WTC11 (cell line): ENCODE measurements around the gene ADAMTS5. TPM values are rescaled to one million over a fixed set of nuclear protein-coding genes. Genes with fewer than 3 reads are reported as not detected.

Experiments
- ATAC-seq: fragments of 200-7000 bp; cut with Tn5 transposase; 2 replicates; pipeline ENCODE4 v1.10.0; 2021; ENCODE audit warnings: mild to moderate bottlenecking, moderate library complexity
- CTCF ChIA-PET: fragments of 300-600 bp; sonication (Branson Sonifier 250); formaldehyde crosslinking; loops from one replicate; lab custom pipeline; 2021; ENCODE audit warnings: antibody characterized with exemption; lab: Charles Lee
- POLR2A ChIA-PET: fragments of 350-600 bp; sonication (Branson Sonifier 250); formaldehyde crosslinking; loops from one replicate; lab custom pipeline; 2021; ENCODE audit warnings: antibody characterized with exemption; lab: Charles Lee
- DNase-seq: peaks from one replicate; pipeline ENCODE4 v3.0.0; 2021; ENCODE audit warnings: low spot score
- H3K27ac Mint-ChIP-seq: 2 replicates; pipeline ENCODE4 v1.8.0; 2021; ENCODE audit warnings: mixed read lengths
- H3K27me3 Mint-ChIP-seq: 2 replicates; pipeline ENCODE4 v1.8.0; 2021; ENCODE audit warnings: low read depth, mild to moderate bottlenecking, moderate library complexity, mixed read lengths
- H3K36me3 Mint-ChIP-seq: 2 replicates; pipeline ENCODE4 v1.8.0; 2021; ENCODE audit warnings: mixed read lengths
- H3K4me1 Mint-ChIP-seq: 2 replicates; pipeline ENCODE4 v1.8.0; 2022; ENCODE audit warnings: mixed read lengths
- H3K4me3 Mint-ChIP-seq: 2 replicates; pipeline ENCODE4 v1.8.0; 2021; ENCODE audit warnings: mild to moderate bottlenecking, moderate library complexity, mixed read lengths
- H3K9me3 Mint-ChIP-seq: 2 replicates; pipeline ENCODE4 v1.8.0; 2021; ENCODE audit warnings: mixed read lengths
- CBFB ChIP-seq: sonication (generic); formaldehyde crosslinking; IDR thresholded peaks from 2 replicates; pipeline ENCODE4 v1.8.1; 2022; ENCODE audit warnings: mild to moderate bottlenecking, low read depth, missing genetic modification reagents
- ETV6 ChIP-seq: sonication (generic); formaldehyde crosslinking; IDR thresholded peaks from 2 replicates; pipeline ENCODE4 v1.8.1; 2022; ENCODE audit warnings: mild to moderate bottlenecking, missing genetic modification reagents
- HMGXB4 ChIP-seq: sonication (generic); formaldehyde crosslinking; IDR thresholded peaks from 2 replicates; pipeline ENCODE4 v1.8.1; 2023; ENCODE audit warnings: mild to moderate bottlenecking, moderate library complexity, missing genetic modification reagents
- IRF2 ChIP-seq: sonication (generic); formaldehyde crosslinking; IDR thresholded peaks from 2 replicates; pipeline ENCODE4 v1.8.0; 2022; ENCODE audit warnings: low read depth, missing genetic modification reagents, borderline replicate concordance
- JUN ChIP-seq: sonication (generic); formaldehyde crosslinking; IDR thresholded peaks from 2 replicates; pipeline ENCODE4 v1.8.0; 2023; ENCODE audit warnings: mild to moderate bottlenecking, missing genetic modification reagents
- KAT7 ChIP-seq: sonication (generic); formaldehyde crosslinking; IDR thresholded peaks from 2 replicates; pipeline ENCODE4 v1.8.1; 2023; ENCODE audit warnings: missing genetic modification reagents, mild to moderate bottlenecking, borderline replicate concordance
- MLX ChIP-seq: sonication (generic); formaldehyde crosslinking; IDR thresholded peaks from 2 replicates; pipeline ENCODE4 v1.8.1; 2023; ENCODE audit warnings: mild to moderate bottlenecking, missing genetic modification reagents, moderate library complexity
- SMAD3 ChIP-seq: sonication (generic); formaldehyde crosslinking; IDR thresholded peaks from 2 replicates; pipeline ENCODE4 v1.8.0; 2022; ENCODE audit warnings: missing genetic modification reagents, mild to moderate bottlenecking, borderline replicate concordance
- SOX15 ChIP-seq: fragments of 250-450 bp; sonication (Bioruptor Pico); IDR thresholded peaks from 2 replicates; pipeline ENCODE4 v1.9.0; 2021; ENCODE audit warnings: mild to moderate bottlenecking
- ZBTB21 ChIP-seq: sonication (generic); formaldehyde crosslinking; IDR thresholded peaks from 2 replicates; pipeline ENCODE4 v1.8.1; 2023; ENCODE audit warnings: mild to moderate bottlenecking, missing genetic modification reagents, borderline replicate concordance
- ZNF138 ChIP-seq: sonication (generic); formaldehyde crosslinking; conservative IDR thresholded peaks from 2 replicates; pipeline ENCODE4 v1.8.1; 2022; ENCODE audit warnings: mild to moderate bottlenecking, moderate library complexity, missing genetic modification reagents
- ZNF219 ChIP-seq: sonication (generic); formaldehyde crosslinking; IDR thresholded peaks from 2 replicates; pipeline ENCODE4 v1.8.0; 2023; ENCODE audit warnings: missing genetic modification reagents, mild to moderate bottlenecking, borderline replicate concordance
- ZNF396 ChIP-seq: fragments of 250-450 bp; sonication (Bioruptor Pico); IDR thresholded peaks from 2 replicates; pipeline ENCODE4 v1.8.0; 2021; ENCODE audit warnings: mild to moderate bottlenecking, moderate library complexity, borderline replicate concordance
- ZSCAN18 ChIP-seq: fragments of 250-450 bp; sonication (Bioruptor Pico); IDR thresholded peaks from 2 replicates; pipeline ENCODE4 v2.1.2; 2022; ENCODE audit warnings: mild to moderate bottlenecking, moderate library complexity
- total RNA-seq: library from RNA; stranded (reverse); gene quantifications from 3 replicates; pipeline ENCODE4 v1.2.3, GENCODE V29; 2021
- TF ChIP-seq, protein P1 (sequence below): sonication (generic); formaldehyde crosslinking; IDR thresholded peaks from 2 replicates; pipeline ENCODE4 v1.8.0; 2023; ENCODE audit warnings: mild to moderate bottlenecking, missing genetic modification reagents
- TF ChIP-seq, protein P2 (sequence below): sonication (generic); formaldehyde crosslinking; IDR thresholded peaks from 2 replicates; pipeline ENCODE4 v1.8.1; 2023; ENCODE audit warnings: mild to moderate bottlenecking, missing genetic modification reagents, moderate library complexity
- TF ChIP-seq, protein P3 (sequence below): sonication (generic); formaldehyde crosslinking; IDR thresholded peaks from 2 replicates; pipeline ENCODE4 v1.8.0; 2023; ENCODE audit warnings: missing genetic modification reagents
- TF ChIP-seq, protein P4 (sequence below): sonication (generic); formaldehyde crosslinking; IDR thresholded peaks from 2 replicates; pipeline ENCODE4 v1.8.1; 2023; ENCODE audit warnings: mild to moderate bottlenecking, missing genetic modification reagents
- TF ChIP-seq, protein P5 (sequence below): sonication (generic); formaldehyde crosslinking; IDR thresholded peaks from 2 replicates; pipeline ENCODE4 v1.8.1; 2022; ENCODE audit warnings: low read depth, mild to moderate bottlenecking, moderate library complexity, missing genetic modification reagents, borderline replicate concordance

ADAMTS5 gene
- total RNA-seq, 1 experiment from 2014 or later: 1.6 TPM

- DNase-seq (no peak), ATAC-seq (no peak)
- Mint-ChIP-seq H3K4me3 (no peak overlapping the region), H3K9me3 (peaks cover 3% of the 10 kb centered on the region; the same call in 1 of the 2 replicates), H3K36me3 (no peaks in the 10 kb centered on the region), H3K27me3 (no peaks in the 10 kb centered on the region), H3K27ac (no peak overlapping the region), H3K4me1 (peaks cover 10% of the 10 kb centered on the region)
- CTCF ChIA-PET: interaction anchor here (1.1 to 2.2 kb wide), 3 partner anchors 81 to 681 kb away, joined by 4 to 9 read pairs (median 4); no protein-coding TSS in a partner anchor
- POLR2A ChIA-PET: no interaction called here
- no peak for TF ChIP-seq ZNF396 (CRISPR knock-in tag)
- TF ChIP-seq ZNF138 (CRISPR knock-in tag): no peak
- TF ChIP-seq, protein P1, sequence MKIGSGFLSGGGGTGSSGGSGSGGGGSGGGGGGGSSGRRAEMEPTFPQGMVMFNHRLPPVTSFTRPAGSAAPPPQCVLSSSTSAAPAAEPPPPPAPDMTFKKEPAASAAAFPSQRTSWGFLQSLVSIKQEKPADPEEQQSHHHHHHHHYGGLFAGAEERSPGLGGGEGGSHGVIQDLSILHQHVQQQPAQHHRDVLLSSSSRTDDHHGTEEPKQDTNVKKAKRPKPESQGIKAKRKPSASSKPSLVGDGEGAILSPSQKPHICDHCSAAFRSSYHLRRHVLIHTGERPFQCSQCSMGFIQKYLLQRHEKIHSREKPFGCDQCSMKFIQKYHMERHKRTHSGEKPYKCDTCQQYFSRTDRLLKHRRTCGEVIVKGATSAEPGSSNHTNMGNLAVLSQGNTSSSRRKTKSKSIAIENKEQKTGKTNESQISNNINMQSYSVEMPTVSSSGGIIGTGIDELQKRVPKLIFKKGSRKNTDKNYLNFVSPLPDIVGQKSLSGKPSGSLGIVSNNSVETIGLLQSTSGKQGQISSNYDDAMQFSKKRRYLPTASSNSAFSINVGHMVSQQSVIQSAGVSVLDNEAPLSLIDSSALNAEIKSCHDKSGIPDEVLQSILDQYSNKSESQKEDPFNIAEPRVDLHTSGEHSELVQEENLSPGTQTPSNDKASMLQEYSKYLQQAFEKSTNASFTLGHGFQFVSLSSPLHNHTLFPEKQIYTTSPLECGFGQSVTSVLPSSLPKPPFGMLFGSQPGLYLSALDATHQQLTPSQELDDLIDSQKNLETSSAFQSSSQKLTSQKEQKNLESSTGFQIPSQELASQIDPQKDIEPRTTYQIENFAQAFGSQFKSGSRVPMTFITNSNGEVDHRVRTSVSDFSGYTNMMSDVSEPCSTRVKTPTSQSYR (CRISPR knock-in tag): no peak
- TF ChIP-seq ETV6: no peak
- no peak for TF ChIP-seq JUN
- TF ChIP-seq, protein P2, sequence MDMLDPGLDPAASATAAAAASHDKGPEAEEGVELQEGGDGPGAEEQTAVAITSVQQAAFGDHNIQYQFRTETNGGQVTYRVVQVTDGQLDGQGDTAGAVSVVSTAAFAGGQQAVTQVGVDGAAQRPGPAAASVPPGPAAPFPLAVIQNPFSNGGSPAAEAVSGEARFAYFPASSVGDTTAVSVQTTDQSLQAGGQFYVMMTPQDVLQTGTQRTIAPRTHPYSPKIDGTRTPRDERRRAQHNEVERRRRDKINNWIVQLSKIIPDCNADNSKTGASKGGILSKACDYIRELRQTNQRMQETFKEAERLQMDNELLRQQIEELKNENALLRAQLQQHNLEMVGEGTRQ (CRISPR knock-in tag): no peak
- no peak for TF ChIP-seq MLX (CRISPR knock-in tag)
- TF ChIP-seq, protein P3, sequence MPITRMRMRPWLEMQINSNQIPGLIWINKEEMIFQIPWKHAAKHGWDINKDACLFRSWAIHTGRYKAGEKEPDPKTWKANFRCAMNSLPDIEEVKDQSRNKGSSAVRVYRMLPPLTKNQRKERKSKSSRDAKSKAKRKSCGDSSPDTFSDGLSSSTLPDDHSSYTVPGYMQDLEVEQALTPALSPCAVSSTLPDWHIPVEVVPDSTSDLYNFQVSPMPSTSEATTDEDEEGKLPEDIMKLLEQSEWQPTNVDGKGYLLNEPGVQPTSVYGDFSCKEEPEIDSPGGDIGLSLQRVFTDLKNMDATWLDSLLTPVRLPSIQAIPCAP (CRISPR knock-in tag): no peak
- TF ChIP-seq, protein P4, sequence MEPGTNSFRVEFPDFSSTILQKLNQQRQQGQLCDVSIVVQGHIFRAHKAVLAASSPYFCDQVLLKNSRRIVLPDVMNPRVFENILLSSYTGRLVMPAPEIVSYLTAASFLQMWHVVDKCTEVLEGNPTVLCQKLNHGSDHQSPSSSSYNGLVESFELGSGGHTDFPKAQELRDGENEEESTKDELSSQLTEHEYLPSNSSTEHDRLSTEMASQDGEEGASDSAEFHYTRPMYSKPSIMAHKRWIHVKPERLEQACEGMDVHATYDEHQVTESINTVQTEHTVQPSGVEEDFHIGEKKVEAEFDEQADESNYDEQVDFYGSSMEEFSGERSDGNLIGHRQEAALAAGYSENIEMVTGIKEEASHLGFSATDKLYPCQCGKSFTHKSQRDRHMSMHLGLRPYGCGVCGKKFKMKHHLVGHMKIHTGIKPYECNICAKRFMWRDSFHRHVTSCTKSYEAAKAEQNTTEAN: no peak
- no peak for TF ChIP-seq KAT7 (CRISPR knock-in tag)
- TF ChIP-seq IRF2: no peak
- no peak for TF ChIP-seq SMAD3
- no peak for TF ChIP-seq SOX15 (CRISPR knock-in tag)
- TF ChIP-seq CBFB (CRISPR knock-in tag): no peak
- TF ChIP-seq, protein P5, sequence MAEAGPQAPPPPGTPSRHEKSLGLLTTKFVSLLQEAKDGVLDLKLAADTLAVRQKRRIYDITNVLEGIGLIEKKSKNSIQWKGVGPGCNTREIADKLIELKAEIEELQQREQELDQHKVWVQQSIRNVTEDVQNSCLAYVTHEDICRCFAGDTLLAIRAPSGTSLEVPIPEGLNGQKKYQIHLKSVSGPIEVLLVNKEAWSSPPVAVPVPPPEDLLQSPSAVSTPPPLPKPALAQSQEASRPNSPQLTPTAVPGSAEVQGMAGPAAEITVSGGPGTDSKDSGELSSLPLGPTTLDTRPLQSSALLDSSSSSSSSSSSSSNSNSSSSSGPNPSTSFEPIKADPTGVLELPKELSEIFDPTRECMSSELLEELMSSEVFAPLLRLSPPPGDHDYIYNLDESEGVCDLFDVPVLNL: no peak
- no peak for TF ChIP-seq ZNF219 (CRISPR knock-in tag)
- TF ChIP-seq ZSCAN18 (CRISPR knock-in tag): no peak
- TF ChIP-seq HMGXB4 (CRISPR knock-in tag): no peak
- no peak for TF ChIP-seq ZBTB21
Observed at GRCh38 chr21:26884436-26884835, 82.5 kb downstream of the ADAMTS5 start.
